ENCODE results near the gene NXPH2. TPM values are rescaled to one million over a fixed set of nuclear protein-coding genes. Genes with fewer than 3 reads are reported as not detected.

Gene NXPH2
- total and polyA plus RNA-seq, 2 of the 13 experiments (the other 11 are each of a cell fraction or from before 2014, with no cell fraction given) = not detected

GRCh38 chr2:138652378-138652777, 127.8 kb downstream of the NXPH2 start:
- CTCF ChIA-PET (ENCODE audit: low intra/inter-chr PET ratio, low total read pairs) = no interaction called here
- Histone ChIP-seq H4K20me1 (ENCODE audit: insufficient read depth, low read length) (no peaks in the 10 kb centered on the region), H3K4me3 (replicated peaks in 1 of 3; ENCODE audit: insufficient read depth in 1 of 3, low read depth in 2 of 3, low read length in 3 of 3) (no peak overlapping the region), H3K9ac (ENCODE audit: insufficient read depth, low read depth, low read length) (no peak overlapping the region), H3K4me1 (ENCODE audit: insufficient read depth, low read length) (no peaks in the 10 kb centered on the region), H3K9me3 (ENCODE audit: low read length) (no peaks in the 10 kb centered on the region), H3K4me2 (ENCODE audit: low read depth, low read length) (no peak overlapping the region), H3K27me3 (ENCODE audit: control insufficient read depth in 1 of 2, insufficient read depth in 2 of 2, low read length in 2 of 2) (peaks cover 0 to 3% of the 10 kb centered on the region in 2 experiments; a peak in 2 of 5 replicates), H3K79me2 (ENCODE audit: insufficient read depth, low read length) (no peaks in the 10 kb centered on the region), H3K27ac (ENCODE audit: extremely low read length, insufficient read depth, low read length) (no peak overlapping the region), H2AFZ (ENCODE audit: low read length) (no peak overlapping the region), H3K36me3 (replicated peaks in 1 of 2; ENCODE audit: control insufficient read depth in 1 of 2, insufficient read depth in 2 of 2, low read length in 2 of 2) (no peaks in the 10 kb centered on the region)
- FAIRE-seq = no peak
- in situ Hi-C loops (cut with HindIII; ENCODE audit: extremely low pct_ligation_motif_present, low pct_unique_long_range_greater_than_20kb) (no loop called here), intact Hi-C loops (cut with micrococcal nuclease; ENCODE audit: unreplicated experiment) (no loop called here)
- no peak for DNase-seq (ENCODE audit: low spot score)
- POLR2A ChIA-PET = no interaction called here
- no peak for ATAC-seq
- no TSS peak for BruUV-seq (replicated peaks)
- 15% methylated on average over 5 of the region's 5 CpGs for WGBS (ENCODE audit: low lambda C conversion rate)
- TF ChIP-seq RERE (CRISPR knock-in tag; IDR thresholded peaks at IDR 0.05; ENCODE audit: low read depth) (no peak), ZC3H13 (CRISPR knock-in tag; IDR thresholded peaks at IDR 0.05) (no peak)

- peaks cover 0 to 3% of the 10 kb centered on the region in 2 experiments; a peak in 2 of 5 replicates for H3K27me3 ChIP-seq (ENCODE audit: control insufficient read depth in 1 of 2, insufficient read depth in 2 of 2, low read length in 2 of 2)
- no peak overlapping the region for H2AFZ ChIP-seq (ENCODE audit: low read length)
- no peak overlapping the region for H3K4me3 ChIP-seq (replicated peaks in 1 of 3; ENCODE audit: insufficient read depth in 1 of 3, low read depth in 2 of 3, low read length in 3 of 3)
- TF ChIP-seq CREB3 (CRISPR knock-in tag; IDR thresholded peaks at IDR 0.05) = no peak
- TF ChIP-seq KLF11 (CRISPR knock-in tag; IDR thresholded peaks at IDR 0.05) = no peak
- TF ChIP-seq, protein P1, sequence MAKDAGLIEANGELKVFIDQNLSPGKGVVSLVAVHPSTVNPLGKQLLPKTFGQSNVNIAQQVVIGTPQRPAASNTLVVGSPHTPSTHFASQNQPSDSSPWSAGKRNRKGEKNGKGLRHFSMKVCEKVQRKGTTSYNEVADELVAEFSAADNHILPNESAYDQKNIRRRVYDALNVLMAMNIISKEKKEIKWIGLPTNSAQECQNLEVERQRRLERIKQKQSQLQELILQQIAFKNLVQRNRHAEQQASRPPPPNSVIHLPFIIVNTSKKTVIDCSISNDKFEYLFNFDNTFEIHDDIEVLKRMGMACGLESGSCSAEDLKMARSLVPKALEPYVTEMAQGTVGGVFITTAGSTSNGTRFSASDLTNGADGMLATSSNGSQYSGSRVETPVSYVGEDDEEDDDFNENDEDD (CRISPR knock-in tag; IDR thresholded peaks at IDR 0.05; ENCODE audit: borderline replicate concordance) = no peak
- no peak for TF ChIP-seq HES4 (CRISPR knock-in tag; IDR thresholded peaks at IDR 0.05; ENCODE audit: borderline replicate concordance)
- TF ChIP-seq NAIF1 (CRISPR knock-in tag; IDR thresholded peaks at IDR 0.05; ENCODE audit: borderline replicate concordance) = no peak
- POLR2A ChIA-PET = no interaction called here
- no peaks in the 10 kb centered on the region for H4K20me1 ChIP-seq (ENCODE audit: insufficient read depth, low read length)
- H3K9ac ChIP-seq (ENCODE audit: insufficient read depth, low read depth, low read length) = no peak overlapping the region
- DNase-seq (ENCODE audit: low spot score) (no peak), FAIRE-seq (no peak), ATAC-seq (no peak)
- H3K4me2 ChIP-seq (ENCODE audit: low read depth, low read length) = no peak overlapping the region
- H3K36me3 ChIP-seq (replicated peaks in 1 of 2; ENCODE audit: control insufficient read depth in 1 of 2, insufficient read depth in 2 of 2, low read length in 2 of 2) = no peaks in the 10 kb centered on the region
- intact Hi-C loops (cut with micrococcal nuclease; ENCODE audit: unreplicated experiment) = no loop called here
- in situ Hi-C loops (cut with HindIII; ENCODE audit: extremely low pct_ligation_motif_present, low pct_unique_long_range_greater_than_20kb) = no loop called here
- H3K4me1 ChIP-seq (ENCODE audit: insufficient read depth, low read length) = no peaks in the 10 kb centered on the region
- CTCF ChIA-PET (ENCODE audit: low intra/inter-chr PET ratio, low total read pairs) = no interaction called here
- no peaks in the 10 kb centered on the region for H3K79me2 ChIP-seq (ENCODE audit: insufficient read depth, low read length)
- H3K27ac ChIP-seq (ENCODE audit: extremely low read length, insufficient read depth, low read length) = no peak overlapping the region
- H3K9me3 ChIP-seq (ENCODE audit: low read length) = no peaks in the 10 kb centered on the region
- BruUV-seq (replicated peaks) = no TSS peak
- WGBS (ENCODE audit: low lambda C conversion rate) = 0% methylated on average over 1 of the region's 1 CpG
Measured at GRCh38 chr2:138649571-138649970, 130.6 kb downstream of the NXPH2 start.

All from HepG2 (cell line).